K562 (cell line): ENCODE measurements around the gene CRLF1. TPM values are rescaled to one million over a fixed set of nuclear protein-coding genes. Genes with fewer than 3 reads are reported as not detected.

Experiments
- ARID4B ChIP-seq: sonication (generic); formaldehyde crosslinking; IDR thresholded peaks from 2 replicates; pipeline ENCODE4 v1.8.0; 2022; ENCODE audit warnings: mild to moderate bottlenecking, missing genetic modification reagents
- CHD2 ChIP-seq: IDR thresholded peaks from 2 replicates; pipeline ENCODE4 v1.6.1; 2011; ENCODE audit warnings: low read depth, low read length
- MBD2 ChIP-seq: sonication (generic); IDR thresholded peaks from 2 replicates; pipeline ENCODE4 v1.6.1; 2016; ENCODE audit warnings: low read depth, borderline replicate concordance
- MCM5 ChIP-seq: fragments of 450-650 bp; IDR thresholded peaks from 2 replicates; pipeline ENCODE4 v1.6.1; 2016; ENCODE audit warnings: low read depth
- MED1 ChIP-seq: sonication (generic); formaldehyde crosslinking; IDR thresholded peaks from 2 replicates; pipeline ENCODE4 v1.8.1; 2023; ENCODE audit warnings: missing genetic modification reagents, borderline replicate concordance
- NCOA4 ChIP-seq: fragments of 450-650 bp; IDR thresholded peaks from 2 replicates; pipeline ENCODE4 v1.6.1; 2018; ENCODE audit warnings: mild to moderate bottlenecking; ENCODE audit not compliant: partially characterized antibody
- OTX1 ChIP-seq: fragments of 450-650 bp; formaldehyde crosslinking; IDR thresholded peaks from 2 replicates; pipeline ENCODE4 v1.4.0; 2022; ENCODE audit warnings: mild to moderate bottlenecking
- REST ChIP-seq, 2 experiments: fragments of 450-650 bp; formaldehyde crosslinking in 1 of 2; IDR thresholded peaks; 2 replicates each; pipeline versions ENCODE4 v1.4.0 to v1.6.1; 2014 to 2020; ENCODE audit warnings: mild to moderate bottlenecking in 2 of 2, borderline replicate concordance in 1 of 2, low read depth in 1 of 2
- SRF ChIP-seq, 2 experiments: fragments of 250-450, 450-650 bp in 1 of 2; sonication (Bioruptor Pico) in 1 of 2; sonication (generic) in 1 of 2; formaldehyde crosslinking; IDR thresholded peaks; 2 replicates each; pipeline versions ENCODE4 v1.5.0 to v1.5.1; 2020 to 2022; ENCODE audit warnings: mild to moderate bottlenecking in 1 of 2, missing genetic modification reagents in 1 of 2
- TBP ChIP-seq: optimal IDR thresholded peaks from 2 replicates; pipeline ENCODE3; 2011; ENCODE audit warnings: low read depth, low read length, improper control_type of control experiment
- ZBTB34 ChIP-seq: fragments of 250-450 bp; sonication (Bioruptor Pico); IDR thresholded peaks from 2 replicates; pipeline ENCODE4 v1.8.0; 2021; ENCODE audit warnings: mild to moderate bottlenecking, moderate library complexity
- ZNF212 ChIP-seq: fragments of 450-650 bp; formaldehyde crosslinking; IDR thresholded peaks from 2 replicates; pipeline ENCODE4 v1.4.0; 2020; ENCODE audit warnings: mild to moderate bottlenecking
- ZNF263 ChIP-seq: sonication (generic); formaldehyde crosslinking; IDR thresholded peaks from 2 replicates; pipeline ENCODE4 v1.8.0; 2022; ENCODE audit warnings: mild to moderate bottlenecking, missing genetic modification reagents, borderline replicate concordance
- ZNF764 ChIP-seq: fragments of 250-450 bp; sonication (Bioruptor Pico); IDR thresholded peaks from 2 replicates; pipeline ENCODE4 v1.4.0; 2020; ENCODE audit warnings: low read depth, mild to moderate bottlenecking, moderate library complexity
- polyA plus RNA-seq, 8 experiments: library from polyadenylated mRNA; depleted of rRNA in 4 of 8; stranded (reverse) in 5 of 8; unstranded in 3 of 8; fragments of >200 nt; fragmentation: Nextera tagmentation in 2 of 8; fragmentation: Illumina TruSeq in 1 of 8; extraction: Ambion mirVana in 2 of 8; extraction: Trizol in 1 of 8; gene quantifications; 2 replicates each; pipeline versions ENCODE4 v1.2.1 to v1.2.3, GENCODE V29; 2011 to 2014; ENCODE audit warnings: inconsistent platforms in 1 of 8, missing spikeins in 1 of 8
- total RNA-seq, 7 experiments: library from RNA; depleted of rRNA in 6 of 7; stranded (reverse); fragments of >200 nt in 6 of 7; fragmentation: Illumina TruSeq in 2 of 7; extraction: Trizol in 2 of 7; gene quantifications; 2 replicates each; pipeline versions ENCODE4 v1.2.1 to v1.2.3, GENCODE V29; 2011 to 2021; ENCODE audit warnings: low replicate concordance in 1 of 7

The CRLF1 gene
- total and polyA plus RNA-seq, 9 of the 15 experiments (the other 6 are each of a cell fraction or from before 2014, with no cell fraction given) = 0.85 to 3.6 (median 1.7) TPM

GRCh38 chr19:18647371-18647767 lies 40.8 kb upstream of the CRLF1 start (continued):
- TF ChIP-seq REST (IDR thresholded peaks at IDR 0.05; ENCODE audit: borderline replicate concordance) = no peak
- no peak for TF ChIP-seq REST (CRISPR knock-in tag; IDR thresholded peaks at IDR 0.05; ENCODE audit: low read depth)
- no peak for TF ChIP-seq TBP
- peak; percentile 71 for TF ChIP-seq ZNF263
- TF ChIP-seq MBD2 = no peak
- TF ChIP-seq ZBTB34 (CRISPR knock-in tag) = no peak
- no peak for TF ChIP-seq ZNF764 (CRISPR knock-in tag)
- 0 out of 2 replicates have a peak, but pooled peaks have one; percentile 58 for TF ChIP-seq OTX1
- no peak for TF ChIP-seq CHD2
- no peak for TF ChIP-seq NCOA4
- TF ChIP-seq MED1 = no peak
- no peak for TF ChIP-seq ARID4B (CRISPR knock-in tag)
- no peak for TF ChIP-seq ZNF212
- no peak for TF ChIP-seq MCM5
- TF ChIP-seq SRF (CRISPR knock-in tag; IDR thresholded peaks at IDR 0.05) = no peak
